CD1c-positive myeloid dendritic cell (primary cell): ENCODE measurements around the gene TMPRSS11B.
"Not testable (repeated sequence)": the region's sequence is repeated elsewhere in the genome, so short reads cannot be mapped to it uniquely, and the experiment has no call there.

ENCODE experiments used
- DNase-seq: peaks from one replicate; pipeline ENCODE4 v3.0.0-alpha.2; 2016; ENCODE audit errors: extremely low spot score

Gene TMPRSS11B, protein sequence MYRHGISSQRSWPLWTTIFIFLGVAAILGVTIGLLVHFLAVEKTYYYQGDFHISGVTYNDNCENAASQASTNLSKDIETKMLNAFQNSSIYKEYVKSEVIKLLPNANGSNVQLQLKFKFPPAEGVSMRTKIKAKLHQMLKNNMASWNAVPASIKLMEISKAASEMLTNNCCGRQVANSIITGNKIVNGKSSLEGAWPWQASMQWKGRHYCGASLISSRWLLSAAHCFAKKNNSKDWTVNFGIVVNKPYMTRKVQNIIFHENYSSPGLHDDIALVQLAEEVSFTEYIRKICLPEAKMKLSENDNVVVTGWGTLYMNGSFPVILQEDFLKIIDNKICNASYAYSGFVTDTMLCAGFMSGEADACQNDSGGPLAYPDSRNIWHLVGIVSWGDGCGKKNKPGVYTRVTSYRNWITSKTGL

DNA sequence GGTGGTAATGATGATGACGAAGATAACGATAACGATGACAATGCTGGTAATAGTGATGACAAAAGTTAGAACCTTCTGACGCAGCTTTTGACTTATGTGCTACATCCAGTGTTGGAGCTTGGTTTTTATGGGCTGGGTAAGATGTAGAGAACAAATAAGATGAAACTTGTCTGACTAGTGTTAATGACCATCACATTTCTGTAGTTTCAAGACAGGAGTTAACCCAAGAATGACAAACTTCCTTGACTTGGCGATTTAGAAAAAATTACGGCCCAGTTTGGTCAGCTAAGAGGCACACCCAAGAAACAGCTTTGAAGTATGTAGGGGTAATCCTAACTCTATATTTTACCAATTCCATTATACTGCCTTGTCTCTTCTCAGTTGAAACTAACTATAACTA is at the start of gene TMPRSS11B:
Gene TMPRSS11B (minus strand): TSS at position 101 of the 400 bp plus-strand sequence. CDS start 136 bp downstream, outside the sequence.
- no peak for DNase-seq

DNA sequence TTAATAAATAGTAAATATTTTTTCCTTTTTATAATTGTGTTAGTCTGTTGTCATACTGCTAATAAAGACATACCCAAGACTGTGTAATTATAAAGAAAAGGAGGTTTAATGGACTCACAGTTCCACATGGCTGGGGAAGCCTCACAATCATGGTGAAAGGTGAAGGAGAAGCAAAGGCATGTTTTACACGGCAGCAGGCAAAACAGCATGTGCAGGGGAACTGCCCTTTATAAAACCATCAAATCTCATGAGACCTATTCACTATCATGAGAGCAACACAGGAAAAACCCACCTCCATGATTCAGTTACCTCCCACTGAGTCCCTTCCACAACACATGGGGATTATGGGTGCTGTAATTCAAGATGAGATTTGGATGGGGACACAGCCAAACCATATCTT is 45.8 kb upstream of the TMPRSS11B start:
- no peak for DNase-seq

DNA sequence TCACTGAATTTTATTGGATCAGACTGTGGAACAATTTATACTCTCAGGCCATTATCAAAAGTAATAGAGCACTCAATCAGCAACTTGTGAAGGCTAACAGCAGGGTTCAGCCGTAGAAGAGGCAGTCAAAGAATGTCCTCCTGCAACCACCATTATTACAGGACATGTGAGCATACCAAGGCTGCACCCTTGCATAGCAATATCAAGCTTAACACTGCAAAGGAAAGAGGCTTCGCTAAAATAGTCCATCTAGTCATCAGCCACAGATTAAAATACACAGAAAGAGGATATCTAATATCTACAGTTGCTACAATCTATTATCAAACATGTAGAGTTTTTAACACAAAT is 42.9 kb upstream of the TMPRSS11B start:
- DNase-seq, result no peak

DNA sequence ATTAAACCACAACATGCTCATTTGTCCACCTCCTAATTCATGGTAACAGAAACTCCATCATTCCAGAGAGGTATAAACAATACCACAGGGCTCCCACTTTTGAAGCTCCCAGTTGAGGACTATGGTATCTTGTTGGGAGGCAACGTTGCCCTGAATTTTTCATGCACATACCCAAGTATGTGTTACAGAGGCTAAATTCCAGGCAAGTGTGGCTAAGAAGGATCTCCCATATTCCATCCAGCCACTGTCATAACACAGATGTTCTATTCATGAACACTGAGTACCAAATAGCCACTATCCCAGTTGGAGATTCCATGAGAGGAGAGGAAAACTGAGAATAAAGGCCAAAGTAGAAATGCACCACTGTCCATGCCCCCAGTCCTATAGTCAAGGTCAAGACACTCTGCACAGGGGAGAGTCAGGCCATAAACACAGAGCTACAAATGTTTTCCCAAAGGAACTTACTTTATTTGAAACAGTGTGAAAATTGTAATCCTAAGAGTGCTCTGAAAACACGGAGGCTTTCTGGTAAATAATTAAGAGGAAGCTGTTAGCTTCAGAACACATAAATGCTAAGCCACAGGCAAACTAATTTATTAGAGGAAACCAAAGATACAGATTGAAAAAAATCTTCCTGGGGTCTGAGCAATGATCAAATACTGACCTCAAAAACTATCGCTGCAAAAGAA is 42.4 kb upstream of the TMPRSS11B start:
- no peak for DNase-seq

DNA sequence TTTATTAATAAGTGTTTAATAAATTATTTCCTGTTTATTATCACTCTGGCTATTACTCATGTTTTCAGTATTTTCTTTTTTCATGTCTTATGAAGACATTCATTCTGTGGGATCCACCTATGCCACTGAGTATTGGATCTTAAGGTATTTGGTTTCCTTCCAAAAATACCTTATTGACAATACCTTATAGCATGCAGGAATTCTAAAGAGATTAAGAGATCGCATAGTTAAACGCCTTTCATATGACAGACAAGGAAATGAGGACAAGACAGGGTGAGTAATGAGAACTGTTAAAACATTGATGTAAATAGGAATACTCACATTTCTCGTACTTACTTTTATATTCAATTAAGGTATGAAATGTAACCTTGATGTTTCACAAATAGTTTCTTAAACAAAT is 38.2 kb upstream of the TMPRSS11B start:
- no peak for DNase-seq

DNA sequence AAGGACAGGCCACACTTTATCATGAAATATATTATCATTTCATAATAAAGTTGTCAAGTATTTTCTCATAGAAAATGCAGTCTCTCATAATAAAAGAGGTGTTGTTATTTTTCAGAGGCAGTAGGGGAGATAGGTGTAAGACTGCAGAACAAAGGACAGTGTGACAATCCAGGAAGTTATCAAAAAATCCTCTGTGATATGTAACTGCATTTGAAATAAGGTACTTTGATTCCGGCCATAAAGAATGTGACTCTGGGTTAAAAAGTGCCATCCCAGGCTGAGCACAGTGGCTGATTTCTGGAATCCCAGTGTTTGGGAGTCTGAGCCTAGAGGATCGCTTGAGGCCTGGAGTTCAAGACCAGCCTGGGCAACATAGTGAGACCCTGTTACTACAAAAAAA is 37.6 kb upstream of the TMPRSS11B start:
- DNase-seq, result no peak

DNA sequence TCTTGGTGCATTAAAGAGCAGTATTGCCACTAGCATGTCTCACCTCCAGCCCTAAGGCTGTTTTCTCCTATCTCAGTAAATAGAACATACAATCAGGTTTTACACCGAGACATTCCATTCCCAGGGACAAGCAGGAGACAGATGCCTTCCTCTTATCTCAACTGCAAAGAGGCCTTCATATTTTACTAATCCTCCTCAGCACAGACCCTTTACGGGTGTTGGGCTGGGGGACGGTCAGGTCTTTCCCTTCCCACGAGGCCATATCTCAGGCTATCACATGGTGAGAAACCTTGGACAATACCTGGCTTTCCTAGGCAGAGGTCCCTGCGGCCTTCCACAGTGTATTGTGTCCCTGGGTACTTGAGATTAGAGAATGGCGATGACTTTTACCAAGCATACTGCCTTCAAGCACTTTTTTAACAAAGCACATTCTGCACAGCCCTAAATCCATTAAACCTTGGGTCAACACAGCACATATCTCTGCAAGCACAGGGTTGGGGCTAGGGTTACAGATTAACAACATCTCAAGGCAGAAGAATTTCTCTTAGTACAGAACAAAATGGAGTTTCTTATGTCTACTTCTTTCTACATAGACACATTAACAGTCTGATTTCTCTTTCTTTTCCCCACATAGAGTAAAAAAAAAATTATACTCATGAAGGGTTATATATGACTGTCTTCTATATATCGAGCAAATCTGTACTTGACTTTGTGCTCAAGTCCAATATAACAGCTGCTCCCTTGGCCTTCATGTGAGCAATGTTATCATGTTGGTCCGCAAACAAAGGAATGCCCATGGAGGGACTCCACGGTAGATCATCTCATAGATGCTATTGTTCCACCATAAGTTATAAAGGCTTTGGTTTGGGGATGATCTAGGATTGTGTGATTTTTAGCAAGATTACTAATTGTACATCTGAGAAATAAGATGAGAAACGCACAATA is 36.6 kb upstream of the TMPRSS11B start:
- not testable (repeated sequence) for DNase-seq

DNA sequence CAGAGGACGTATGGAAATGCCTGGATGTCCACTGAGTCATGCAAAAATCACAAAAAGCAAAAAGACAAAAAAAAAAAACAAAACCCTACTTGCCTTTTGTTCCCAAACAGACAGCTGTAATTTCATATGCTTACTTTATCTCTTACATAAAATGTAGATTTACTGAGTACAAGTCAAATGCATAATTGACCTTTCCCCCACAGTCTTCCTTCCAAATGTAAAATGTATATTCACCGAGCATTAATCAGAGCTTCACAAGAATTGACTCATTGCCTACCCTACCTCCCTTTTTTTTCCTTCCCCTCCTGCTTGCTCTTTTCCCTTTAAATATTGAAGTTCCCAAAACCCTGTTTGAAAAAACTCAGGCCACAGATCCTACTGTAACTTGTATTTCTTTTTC is 32.5 kb upstream of the TMPRSS11B start:
- DNase-seq, result no peak

DNA sequence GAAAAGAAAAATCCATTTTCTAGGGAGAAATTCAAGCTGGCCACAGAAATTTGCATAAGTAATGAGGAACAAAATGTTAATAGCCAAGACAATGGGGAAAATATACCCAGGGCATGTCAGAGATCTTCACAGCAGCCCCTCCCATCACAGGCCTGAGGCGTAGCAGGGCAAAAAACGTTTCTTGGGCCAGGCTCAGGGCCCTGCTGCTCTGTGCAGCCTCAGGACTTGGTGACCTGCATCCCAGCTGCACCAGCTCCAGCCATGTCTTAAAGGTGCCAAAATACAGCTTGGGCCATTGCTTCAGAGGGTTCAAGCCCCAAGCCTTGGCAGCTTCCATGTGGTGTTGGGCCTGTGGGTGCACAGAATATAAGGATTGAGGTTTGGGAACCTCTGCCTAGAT is 32.1 kb upstream of the TMPRSS11B start:
- DNase-seq, result no peak

DNA sequence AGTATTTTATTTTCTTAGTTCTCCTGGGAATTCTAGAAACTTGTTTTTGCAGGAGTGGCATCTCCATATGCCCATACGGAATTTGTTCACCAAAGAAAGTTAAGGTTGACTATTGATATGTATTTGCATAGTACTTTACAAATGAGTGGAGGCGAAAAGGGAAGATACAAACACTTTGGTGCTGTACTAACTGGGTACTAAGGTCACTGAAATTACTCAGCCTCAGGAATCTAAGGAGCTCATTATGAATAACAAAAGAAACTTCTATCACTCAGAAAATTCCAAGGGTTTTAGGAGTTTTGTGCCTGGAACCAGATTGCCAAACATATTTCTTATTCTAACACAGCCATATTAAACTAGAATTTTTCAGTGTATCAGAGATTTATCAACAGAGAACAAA is 27.4 kb upstream of the TMPRSS11B start:
- DNase-seq, result no peak

DNA sequence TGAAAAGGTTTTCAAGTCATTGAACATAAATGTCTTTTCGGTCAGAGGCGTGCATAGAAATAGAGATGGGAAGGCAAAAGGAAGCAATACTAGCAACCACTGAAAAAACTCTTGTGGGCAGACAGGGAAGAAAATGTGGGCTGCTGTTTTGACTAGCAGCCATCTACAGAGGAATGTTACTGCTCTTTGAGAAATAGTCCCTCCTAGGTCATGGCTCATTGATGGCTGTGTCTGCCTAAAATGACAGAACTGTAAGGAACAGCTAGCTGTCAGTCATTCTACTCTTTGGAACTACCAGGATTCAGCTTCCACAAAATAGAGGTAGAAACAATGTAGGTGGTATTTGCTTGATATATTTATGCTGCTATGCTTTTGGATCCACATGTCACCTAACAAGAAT is 26.9 kb upstream of the TMPRSS11B start:
- no peak for DNase-seq

DNA sequence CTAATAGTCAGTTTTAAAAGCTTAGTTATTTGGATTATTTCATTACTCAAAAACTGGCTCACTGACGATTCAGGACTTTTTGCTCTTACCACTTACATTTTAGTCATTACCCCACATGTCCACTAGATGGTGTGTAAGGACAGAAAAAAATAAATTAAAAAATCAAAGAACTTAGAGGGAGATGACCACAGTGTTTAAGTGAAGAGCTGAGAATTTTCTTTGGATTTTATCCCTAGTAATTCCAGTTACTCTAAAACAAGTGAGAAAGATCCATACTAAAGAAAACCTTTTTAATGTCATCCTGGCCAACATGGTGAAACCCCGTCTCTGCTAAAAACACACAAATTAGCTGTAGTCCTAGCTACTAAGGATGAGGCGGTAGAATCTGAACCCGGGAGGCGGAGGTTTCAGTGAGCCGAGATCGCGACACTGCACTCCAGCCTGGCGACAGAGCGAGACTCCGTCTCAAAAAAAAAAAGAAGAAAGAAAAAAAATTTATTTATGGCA is 26.4 kb upstream of the TMPRSS11B start:
- peak; percentile 47 for DNase-seq

DNA sequence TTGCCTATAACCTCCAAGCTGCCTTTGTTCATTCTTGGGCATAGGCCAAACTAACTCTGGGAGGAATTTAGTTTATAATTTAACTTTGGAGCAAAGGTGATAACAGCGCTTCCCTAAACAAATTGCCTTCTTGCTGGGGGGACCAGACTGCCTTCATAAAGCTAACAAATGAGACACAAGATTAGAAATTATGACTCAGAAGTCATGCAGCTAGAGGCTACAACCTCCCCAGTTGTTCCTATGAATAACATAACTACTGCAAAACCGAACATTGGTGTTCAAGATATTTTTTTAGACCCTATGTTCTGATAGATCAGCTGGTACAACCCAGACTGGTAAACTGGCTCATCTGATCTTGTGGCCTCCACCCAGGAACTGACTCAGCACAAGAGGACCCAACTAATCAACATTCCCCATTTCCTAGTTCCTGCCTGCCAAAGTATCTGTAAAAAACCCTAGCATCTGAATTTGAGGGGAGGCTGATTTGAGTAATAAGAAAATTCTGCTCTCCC is 22.0 kb upstream of the TMPRSS11B start:
- DNase-seq, result no peak

DNA sequence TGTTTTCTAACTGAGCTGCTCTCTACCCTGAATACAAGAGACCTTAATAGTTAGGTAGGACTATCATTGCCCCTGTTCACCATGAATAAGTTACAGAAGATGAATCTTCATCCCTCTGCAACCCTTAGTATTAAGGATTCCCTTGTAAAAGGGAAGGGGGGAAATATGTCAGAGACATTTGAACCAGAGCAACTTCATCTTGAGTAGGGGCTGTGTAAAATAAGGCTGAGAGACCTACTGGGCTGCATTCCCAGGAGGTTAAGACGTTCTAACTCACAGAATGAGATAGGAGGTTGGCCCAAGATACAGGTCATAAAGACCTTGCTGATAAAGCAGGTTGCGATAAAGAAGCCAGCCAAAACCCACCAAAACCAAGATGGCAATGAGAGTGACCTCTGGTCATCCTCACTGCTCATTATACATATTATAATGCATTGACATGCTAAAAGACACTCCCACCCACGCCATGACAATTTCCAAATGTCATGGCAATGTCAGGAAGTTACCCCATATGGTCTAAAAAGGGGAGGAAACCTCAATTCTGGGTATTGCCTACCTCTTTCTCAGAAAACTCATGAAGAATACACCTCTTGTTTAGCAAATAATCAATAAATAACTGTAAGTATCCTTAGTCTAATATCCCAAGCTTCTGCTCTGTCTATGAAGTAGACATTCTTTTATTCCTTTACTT is 19.5 kb upstream of the TMPRSS11B start:
- no peak for DNase-seq

DNA sequence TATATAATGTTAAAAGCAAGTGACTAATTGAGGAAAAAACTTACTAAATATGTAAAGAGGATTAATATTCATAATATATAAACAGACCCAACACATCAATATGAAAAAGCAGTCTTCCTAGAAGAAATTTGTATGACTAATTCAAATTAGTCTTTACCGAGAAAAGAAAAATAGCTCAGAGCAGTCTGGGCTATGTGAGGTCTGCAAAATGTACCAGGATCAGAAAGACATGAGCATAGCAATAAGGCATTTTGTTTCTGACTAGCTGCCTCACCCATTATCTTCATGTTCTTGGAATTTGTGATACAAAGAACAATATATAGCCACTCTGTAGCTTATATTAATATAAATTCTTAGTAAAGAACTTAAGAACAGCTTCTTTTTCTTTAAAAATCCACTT is 13.7 kb upstream of the TMPRSS11B start:
- DNase-seq, result no peak

DNA sequence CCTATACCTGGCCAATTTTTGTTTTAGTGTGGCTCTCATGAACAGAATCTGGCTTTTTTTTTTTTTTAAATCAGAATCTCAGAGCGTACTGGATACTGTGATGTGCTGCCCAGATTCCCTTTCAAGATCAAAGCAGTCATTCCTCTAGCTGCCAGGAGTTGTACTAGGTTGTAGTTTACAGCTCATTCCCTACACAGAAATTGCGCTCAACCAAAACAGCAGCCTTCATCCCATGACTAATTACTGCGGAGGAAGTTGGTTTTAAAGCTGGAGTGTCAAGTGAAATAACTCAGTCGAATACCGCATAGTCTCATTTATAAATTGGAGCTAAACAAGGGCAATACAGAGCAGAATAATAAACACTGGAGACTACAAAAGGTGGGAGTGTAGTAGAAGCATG is 12.2 kb upstream of the TMPRSS11B start:
- no peak for DNase-seq

DNA sequence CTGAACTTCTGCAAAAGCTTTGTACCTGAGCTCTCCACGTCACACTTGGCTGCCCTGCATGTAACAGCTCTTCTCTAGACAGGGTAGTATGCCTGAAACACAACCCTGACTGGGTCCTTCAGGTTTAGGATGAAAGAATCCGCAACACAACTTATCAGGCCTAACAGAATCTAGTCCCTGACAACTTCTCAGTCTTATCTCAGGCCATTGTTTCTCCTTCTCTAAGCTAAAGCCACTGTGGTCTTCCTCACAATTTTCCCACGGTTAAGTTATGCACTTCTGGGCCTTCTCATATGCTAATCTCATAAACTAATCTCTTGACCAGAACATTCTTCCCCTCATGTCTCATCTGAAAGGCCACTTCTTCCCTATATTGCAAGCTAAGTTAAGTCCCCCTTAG is 10.8 kb upstream of the TMPRSS11B start:
- DNase-seq, result no peak

DNA sequence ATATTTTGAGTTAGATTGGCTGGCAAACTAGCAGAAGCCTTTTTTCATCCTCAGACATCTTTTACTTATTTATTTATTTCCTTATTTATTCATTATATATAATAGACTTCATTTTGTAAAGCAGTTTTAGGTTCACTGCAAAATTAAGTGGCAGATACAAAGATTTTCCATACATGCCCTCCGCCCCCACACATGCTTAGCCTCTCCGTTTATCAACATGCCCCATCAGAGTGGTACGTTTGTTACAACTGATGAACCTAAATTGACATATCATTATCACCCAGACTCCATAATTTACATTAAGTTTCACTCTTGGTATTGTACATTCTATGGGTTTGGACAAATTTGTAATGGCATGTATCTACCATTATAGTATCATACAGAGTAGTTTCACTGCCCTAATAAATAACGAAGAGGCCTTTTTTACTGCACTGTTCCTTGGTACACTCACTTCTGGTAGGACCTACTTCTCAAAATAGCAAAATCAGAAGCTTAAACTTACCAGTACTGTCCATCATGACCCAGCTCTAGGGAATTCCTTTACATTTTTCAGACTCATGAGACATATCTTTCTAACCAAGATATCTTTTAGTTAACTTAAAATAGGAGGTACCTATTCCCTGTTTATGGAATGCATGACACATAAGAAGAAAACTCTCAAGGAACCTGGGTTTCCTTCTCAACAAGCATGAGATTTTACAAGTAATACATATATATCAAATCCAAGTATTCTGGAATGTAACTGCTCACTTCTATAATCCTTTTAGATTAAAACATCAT is 4.8 kb upstream of the TMPRSS11B start:
- DNase-seq, result no peak

DNA sequence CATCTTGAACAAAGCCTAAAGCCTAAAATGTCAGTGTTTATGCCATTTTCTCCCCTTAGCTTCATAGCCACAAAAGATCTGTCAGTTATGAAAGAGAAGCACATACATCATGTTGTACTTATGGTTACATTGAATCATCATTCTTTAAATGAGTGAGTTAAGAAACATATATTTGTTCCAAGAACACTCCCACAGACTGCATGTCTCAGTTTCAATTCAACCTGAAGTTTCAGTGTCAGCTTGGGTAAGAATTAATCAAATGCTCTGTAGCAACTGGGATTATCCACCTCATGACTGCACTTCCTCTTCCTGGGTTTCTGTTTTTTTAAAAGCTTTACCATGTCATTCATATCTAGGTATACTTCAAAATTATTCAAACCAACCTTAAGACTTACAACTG is 3.9 kb upstream of the TMPRSS11B start:
- DNase-seq, result peak; percentile 3

DNA sequence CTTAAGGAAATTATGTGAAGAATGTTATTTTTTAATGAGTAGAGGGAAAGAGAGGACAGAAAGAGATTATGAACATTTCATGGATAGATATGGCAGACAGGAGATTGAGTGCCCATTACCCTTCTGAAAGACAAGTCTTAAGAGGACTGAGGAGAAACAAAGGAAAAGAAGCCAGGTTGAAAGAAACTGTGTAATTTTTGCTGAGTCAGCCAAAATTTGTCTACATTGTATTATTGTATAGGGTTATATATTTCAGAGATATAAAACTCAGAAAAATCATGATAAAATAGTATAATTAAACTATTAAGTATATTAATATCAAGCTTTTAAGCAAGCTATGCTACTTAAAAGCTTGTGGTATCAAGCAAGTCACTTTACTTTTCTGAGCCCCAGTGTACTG is 4.9 kb downstream of the TMPRSS11B start:
- no peak for DNase-seq

DNA sequence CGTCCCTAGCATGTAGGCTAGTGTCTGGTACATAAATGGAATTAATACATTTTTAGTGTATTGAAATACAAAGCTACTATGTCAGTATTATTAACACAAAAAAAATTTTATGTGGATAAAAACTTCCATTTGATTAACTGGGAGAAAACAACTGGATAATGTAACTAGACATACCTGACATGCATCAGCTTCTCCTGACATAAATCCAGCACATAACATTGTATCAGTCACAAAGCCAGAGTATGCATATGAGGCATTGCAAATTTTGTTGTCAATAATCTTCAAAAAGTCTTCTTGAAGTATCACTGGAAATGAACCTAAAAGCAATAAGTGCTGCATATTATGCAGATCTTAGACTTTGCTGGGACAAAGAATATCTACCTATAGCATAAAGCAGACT is 16.9 kb downstream of the TMPRSS11B start:
- no peak for DNase-seq
